GM12878 (cell line): Measurements from ENCODE around the gene RASAL1. TPM values are rescaled to one million over a fixed set of nuclear protein-coding genes. Genes with fewer than 3 reads are reported as not detected.

Source experiments
- ATAC-seq: fragments of 200-7000 bp; cut with Tn5 transposase; 3 replicates; pipeline ENCODE4 v1.9.1; 2020; ENCODE audit warnings: mild to moderate bottlenecking, moderate library complexity
- BruUV-seq: library from RNA; stranded (reverse); fragments of 400-500 nt; replicated peaks from 2 replicates; lab custom pipeline; 2021; lab: Mats Ljungman, UMichigan
- CTCF ChIA-PET: fragments of 300-600 bp; sonication (Branson Sonifier 250); formaldehyde crosslinking; extraction: SDS; loops from one replicate; lab custom pipeline; 2021; ENCODE audit warnings: inconsistent platforms; lab: Yijun Ruan, JAX
- POLR2A ChIA-PET: fragments of 350-600 bp; formaldehyde crosslinking; extraction: SDS; loops from one replicate; lab custom pipeline; 2021; ENCODE audit warnings: inconsistent platforms; lab: Charles Lee
- RAD21 ChIA-PET: fragments of 300-600 bp; sonication (Branson Sonifier 250); formaldehyde crosslinking; loops from one replicate; lab custom pipeline; 2023; ENCODE audit warnings: antibody characterized with exemption; ENCODE audit not compliant: unreplicated experiment; lab: Charles Lee
- SMC1A ChIA-PET: fragments of 300-600 bp; sonication (Branson Sonifier 250); formaldehyde crosslinking; loops from one replicate; lab custom pipeline; 2023; ENCODE audit not compliant: unreplicated experiment, uncharacterized antibody; lab: Charles Lee
- DNase-seq: peaks from one replicate; pipeline ENCODE4 v3.0.0-alpha.2; 2011; ENCODE audit warnings: low read depth, low spot score
- FAIRE-seq: peaks from 3 replicates; lab custom pipeline; 2011; peaks lifted over from hg19 to GRCh38; lab: Jason Lieb, UNC
- H2AFZ ChIP-seq: 2 replicates; pipeline ENCODE4 v1.6.0; 2011; ENCODE audit warnings: low read depth, low read length, control low read depth; ENCODE audit not compliant: control insufficient read depth
- H3K27ac ChIP-seq: 2 replicates; pipeline ENCODE4 v1.5.1; 2011; ENCODE audit warnings: control low read depth; ENCODE audit not compliant: control insufficient read depth, insufficient read depth
- H3K27me3 ChIP-seq, 2 experiments: replicated peaks in 1 of 2; 2 replicates each; pipeline versions ENCODE4 v1.6.0 to v1.6.1; 2011; ENCODE audit warnings: low read length in 1 of 2; ENCODE audit not compliant: control insufficient read depth in 2 of 2, insufficient read depth in 2 of 2
- H3K36me3 ChIP-seq, 2 experiments: 2 replicates each; pipeline ENCODE4 v1.5.1; 2011; ENCODE audit warnings: low read length in 1 of 2; ENCODE audit not compliant: control insufficient read depth in 2 of 2, insufficient read depth in 2 of 2
- H3K4me1 ChIP-seq: 2 replicates; pipeline ENCODE4 v1.6.1; 2011; ENCODE audit warnings: mild to moderate bottlenecking, low read length, moderate library complexity, mixed read lengths; ENCODE audit not compliant: control insufficient read depth, insufficient read depth
- H3K4me2 ChIP-seq: 2 replicates; pipeline ENCODE4 v1.6.0; 2011; ENCODE audit warnings: control low read depth; ENCODE audit not compliant: control insufficient read depth, insufficient read depth
- H3K4me3 ChIP-seq: fragments of 200-600 bp; sonication (generic); 2 replicates; pipeline ENCODE4 v1.5.1; 2016
- H3K79me2 ChIP-seq: 2 replicates; pipeline ENCODE4 v1.6.0; 2011; ENCODE audit warnings: low read length; ENCODE audit not compliant: control insufficient read depth, insufficient read depth
- H3K9ac ChIP-seq: 2 replicates; pipeline ENCODE4 v1.8.0; 2011; ENCODE audit warnings: low read length, control low read depth, mixed read lengths; ENCODE audit not compliant: control insufficient read depth, insufficient read depth
- H3K9me3 ChIP-seq: replicated peaks from 3 replicates; pipeline ENCODE4 v1.5.1; 2011; ENCODE audit warnings: mild to moderate bottlenecking, low read length; ENCODE audit not compliant: control insufficient read depth, insufficient read depth
- H4K20me1 ChIP-seq: 2 replicates; pipeline ENCODE4 v1.6.0; 2011; ENCODE audit not compliant: control insufficient read depth, insufficient read depth
- BCL3 ChIP-seq: IDR thresholded peaks from 2 replicates; pipeline ENCODE4 v1.6.1; 2011; ENCODE audit warnings: borderline replicate concordance, low read depth, mild to moderate bottlenecking, moderate library complexity, low read length; ENCODE audit not compliant: insufficient read depth, poor library complexity, severe bottlenecking
- HDGF ChIP-seq: fragments of 450-650 bp; IDR thresholded peaks from 2 replicates; pipeline ENCODE4 v1.6.1; 2016; ENCODE audit warnings: antibody characterized with exemption
- MTA2 ChIP-seq: fragments of 450-650 bp; IDR thresholded peaks from 2 replicates; pipeline ENCODE4 v1.6.1; 2016; ENCODE audit warnings: low read depth, mild to moderate bottlenecking, moderate library complexity
- NFYA ChIP-seq: IDR thresholded peaks from 2 replicates; pipeline ENCODE4 v1.6.1; 2011; ENCODE audit warnings: low read depth, mild to moderate bottlenecking, low read length, improper control_type of control experiment, borderline replicate concordance
- NR2C2 ChIP-seq: IDR thresholded peaks from 2 replicates; pipeline ENCODE4 v1.6.1; 2011; ENCODE audit warnings: borderline replicate concordance, low read depth; ENCODE audit not compliant: control insufficient read depth, insufficient read length
- RELB ChIP-seq: fragments of 450-650 bp; IDR thresholded peaks from 2 replicates; pipeline ENCODE4 v1.6.1; 2017; ENCODE audit warnings: low read depth, mild to moderate bottlenecking, moderate library complexity
- SP1 ChIP-seq: IDR thresholded peaks from one replicate; pipeline ENCODE4 v1.6.1; 2011; ENCODE audit warnings: low read depth, low read length
- TBL1XR1 ChIP-seq: IDR thresholded peaks from 2 replicates; pipeline ENCODE4 v1.6.1; 2012; ENCODE audit warnings: low read depth, low read length, improper control_type of control experiment
- ZBTB4 ChIP-seq: fragments of 450-650 bp; formaldehyde crosslinking; IDR thresholded peaks from 2 replicates; pipeline ENCODE4 v1.4.0; 2022; ENCODE audit warnings: mild to moderate bottlenecking, moderate library complexity
- ZBTB40 ChIP-seq: fragments of 450-650 bp; IDR thresholded peaks from 2 replicates; pipeline ENCODE4 v1.6.1; 2016; ENCODE audit warnings: mild to moderate bottlenecking, moderate library complexity, borderline replicate concordance
- ZNF217 ChIP-seq: fragments of 450-650 bp; IDR thresholded peaks from 2 replicates; pipeline ENCODE4 v1.6.1; 2017; ENCODE audit warnings: antibody characterized with exemption, mild to moderate bottlenecking
- ZNF622 ChIP-seq: fragments of 450-650 bp; IDR thresholded peaks from 2 replicates; pipeline ENCODE4 v1.6.1; 2017; ENCODE audit warnings: mild to moderate bottlenecking, inconsistent platforms
- WGBS: methylation state at CpG from one replicate; pipeline ENCODE4 v1.1.6; 2016; ENCODE audit warnings: low lambda C conversion rate; ENCODE audit not compliant: insufficient replicate concordance, insufficient coverage; ENCODE audit errors: missing lambda C conversion rate; 5-methylcytosine and 5-hydroxymethylcytosine counted together
- in situ Hi-C: fragments of 300-500 bp; cut with MboI; formaldehyde crosslinking; loops from 9 replicates; pipeline ENCODE4 v1.14.3; 2018; ENCODE audit warnings: mixed read lengths
- intact Hi-C: fragments of 100-400 bp; cut with micrococcal nuclease; formaldehyde crosslinking; loops from one replicate; pipeline ENCODE4 v1.14.2; 2022; ENCODE audit not compliant: unreplicated experiment
- polyA plus RNA-seq, 11 experiments: library from polyadenylated mRNA; depleted of rRNA in 4 of 11; unstranded in 6 of 11; stranded (reverse) in 5 of 11; fragments of >200 nt; fragmentation: Nextera tagmentation in 4 of 11; fragmentation: Illumina TruSeq in 1 of 11; extraction: Ambion mirVana in 4 of 11; extraction: Trizol in 1 of 11; gene quantifications; 1 replicate in 1 of 11; 2 replicates in 10 of 11; pipeline versions ENCODE4 v1.2.1 to v1.2.3, GENCODE V29; 2011 to 2016; ENCODE audit warnings: inconsistent platforms in 2 of 11, missing spikeins in 2 of 11, low read depth in 1 of 11
- total RNA-seq, 4 experiments: library from RNA; depleted of rRNA in 3 of 4; stranded (reverse); fragments of >200 nt in 3 of 4; fragmentation: Illumina TruSeq in 1 of 4; extraction: Trizol in 1 of 4; gene quantifications; 2 replicates each; pipeline versions ENCODE4 v1.2.1 to v1.2.3, GENCODE V29; 2013 to 2021

The RASAL1 gene
- total and polyA plus RNA-seq, 10 of the 15 experiments (the other 5 are each of a cell fraction or from before 2014, with no cell fraction given), result 0.12 to 1.0 (median 0.52) TPM; not detected in 6

GRCh38 chr12:113081873-113082272 is 53.7 kb downstream of the RASAL1 start:
- ChIA-PET POLR2A (interaction anchor here (1.1 to 2.4 kb wide), 5 partner anchors 9 to 141 kb away, joined by 3 to 10 read pairs (median 6); partner anchors contain the start of gene DTX1), SMC1A (interaction anchor here (0.5 to 5.5 kb wide), 8 partner anchors 12 to 175 kb away, joined by 3 to 29 read pairs (median 3); partner anchors contain the start of gene OAS1)
- BruUV-seq, result no TSS peak
- TF ChIP-seq ZBTB40 (no peak), RELB (no peak), MTA2 (no peak), ZBTB4 (no peak), BCL3 (no peak), NFYA (no peak), ZNF622 (no peak), NR2C2 (no peak), ZNF217 (peak; percentile 42; the same call in 1 of the 2 replicates), HDGF (no peak), TBL1XR1 (no peak), SP1 (no peak)

More at GRCh38 chr12:113081873-113082272, 53.7 kb downstream of the RASAL1 start:
- DNase-seq (no peak), ATAC-seq (no peak), FAIRE-seq (no peak)
- intact Hi-C loops, result no loop called here
- Histone ChIP-seq H2AFZ (no peak overlapping the region), H3K4me1 (peaks cover 48% of the 10 kb centered on the region), H3K4me2 (no peak overlapping the region), H3K4me3 (no peak overlapping the region), H3K9me3 (no peaks in the 10 kb centered on the region; the same call in 2 of the 3 replicates), H3K27ac (no peak overlapping the region), H4K20me1 (no peaks in the 10 kb centered on the region), H3K36me3 (peaks cover 0 to 3% of the 10 kb centered on the region in 2 experiments; a peak in 2 of 4 replicates), H3K79me2 (no peaks in the 10 kb centered on the region), H3K9ac (no peak overlapping the region), H3K27me3 (no peaks in the 10 kb centered on the region)
- WGBS, result 64% methylated on average over 4 of the region's 4 CpGs
- RAD21 ChIA-PET, result interaction anchor here (0.7 to 1.9 kb wide), 9 partner anchors 8 to 89 kb away, joined by 3 to 11 read pairs (median 3); no protein-coding TSS in a partner anchor
- in situ Hi-C loops, result no loop called here
- CTCF ChIA-PET, result interaction anchor here (1.1 to 2.5 kb wide), 3 partner anchors 9 to 19 kb away, joined by 4 to 13 read pairs (median 11); no protein-coding TSS in a partner anchor
